HG03439 (cell line): ENCODE results near the gene ZNF500.

Experiments
- ATAC-seq: cut with Tn5 transposase; IDR thresholded peaks from one replicate; pipeline ENCODE4 v1.9.1; 2021; ENCODE audit warnings: mild to moderate bottlenecking, moderate library complexity; ENCODE audit not compliant: unreplicated experiment

Gene ZNF500

DNA sequence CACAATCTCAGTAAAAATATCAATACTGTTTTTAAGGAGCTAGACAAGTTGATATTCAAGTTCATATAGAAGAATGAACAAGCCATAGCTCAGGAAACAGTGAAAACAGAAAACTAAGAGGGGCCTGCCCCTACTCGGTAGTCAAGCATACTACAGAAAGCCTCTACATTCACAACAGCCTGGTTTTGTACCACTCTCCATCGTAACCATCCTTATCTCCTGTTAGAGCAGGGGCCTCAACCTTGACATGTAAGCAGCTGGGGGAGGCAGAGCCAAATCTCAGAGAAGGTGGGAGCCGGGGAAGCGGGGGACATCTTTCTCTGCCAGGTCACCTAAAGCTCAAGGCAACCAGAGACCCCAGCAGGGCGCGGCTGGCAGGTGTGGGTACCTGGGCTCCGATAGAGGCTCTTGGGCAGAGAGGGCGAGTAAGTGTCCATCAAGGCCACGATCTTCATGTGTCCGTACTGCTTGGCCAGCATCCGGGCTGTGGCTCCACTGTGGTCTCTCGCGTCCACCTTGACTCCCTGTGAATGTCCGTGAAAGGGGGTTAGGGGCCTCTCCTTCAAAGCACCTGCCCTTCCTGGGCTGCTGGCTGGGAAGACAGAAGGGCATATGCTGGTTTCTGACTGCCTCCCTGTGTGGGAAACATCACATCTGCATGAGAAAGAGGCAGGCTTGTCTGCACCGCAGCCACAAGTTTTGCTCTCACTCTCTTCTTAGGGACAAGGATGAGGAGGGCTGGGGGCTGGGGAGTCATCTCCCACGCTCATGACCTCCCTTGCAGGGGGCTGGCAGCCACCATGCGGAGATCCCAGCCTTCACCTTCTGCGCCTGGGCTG lies 53.1 kb downstream of the ZNF500 start:
- ATAC-seq = no peak

DNA sequence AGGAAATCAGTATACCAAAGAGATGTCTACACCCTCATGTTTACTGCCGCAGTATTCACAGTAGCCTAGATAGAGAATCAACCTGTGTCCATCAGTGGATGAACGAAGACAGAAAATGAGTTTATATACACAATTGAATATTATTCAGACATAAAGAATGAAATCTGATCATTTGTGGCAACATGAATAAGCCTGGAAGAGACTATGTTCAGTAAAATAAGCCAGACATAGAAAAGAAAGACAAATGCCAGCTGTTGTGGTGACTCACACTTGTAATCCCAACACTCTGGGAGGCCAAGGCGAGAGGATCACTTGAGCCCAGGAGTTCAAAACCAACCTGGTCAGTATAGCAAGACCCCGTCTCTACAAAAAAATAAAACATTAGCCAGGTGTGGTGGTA lies 57.5 kb downstream of the ZNF500 start:
- no peak for ATAC-seq

DNA sequence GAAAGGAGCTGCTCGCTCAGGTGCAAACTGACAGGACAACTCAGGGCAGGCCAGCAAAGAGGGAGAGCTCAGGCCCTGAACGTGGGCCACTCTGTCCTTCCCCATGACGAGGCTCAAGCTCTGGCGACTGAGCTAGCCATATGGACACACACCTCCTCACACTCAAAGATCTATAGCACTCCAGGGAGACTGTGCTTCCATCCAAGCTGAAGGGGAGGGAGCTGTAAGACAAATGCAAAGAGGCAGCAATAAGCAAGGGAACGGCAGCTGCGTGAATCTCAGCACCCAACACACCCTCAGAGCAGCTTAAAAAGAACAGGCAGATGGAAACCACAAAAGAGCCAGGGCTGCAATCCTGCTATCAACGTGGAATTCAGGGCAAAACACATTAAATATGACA lies 60.1 kb downstream of the ZNF500 start:
- ATAC-seq = no peak

DNA sequence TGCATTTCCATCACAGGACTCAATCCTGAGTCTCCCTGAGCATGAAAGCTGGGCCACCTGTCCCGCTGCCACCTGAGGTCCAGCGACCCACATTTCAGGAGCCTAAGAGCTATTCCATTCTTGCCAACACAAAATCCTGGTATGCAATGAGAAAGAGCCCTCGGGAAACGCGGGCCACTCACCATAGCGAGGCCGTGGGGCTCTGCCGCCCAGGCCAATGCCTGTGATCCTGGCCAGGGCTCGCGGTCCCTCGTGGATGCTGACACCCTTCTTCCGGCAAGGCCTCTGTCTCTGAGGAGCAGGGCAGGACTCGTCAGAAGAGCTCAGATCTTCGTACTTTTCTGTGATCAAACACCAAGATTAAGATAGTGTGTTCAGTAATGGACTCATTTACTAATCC lies 62.0 kb downstream of the ZNF500 start:
- no peak for ATAC-seq

GRCh38 chr16:4704491-4704890 lies 62.5 kb downstream of the ZNF500 start:
- no peak for ATAC-seq

GRCh38 chr16:4703906-4704305 lies 63.1 kb downstream of the ZNF500 start:
- ATAC-seq = no peak

DNA sequence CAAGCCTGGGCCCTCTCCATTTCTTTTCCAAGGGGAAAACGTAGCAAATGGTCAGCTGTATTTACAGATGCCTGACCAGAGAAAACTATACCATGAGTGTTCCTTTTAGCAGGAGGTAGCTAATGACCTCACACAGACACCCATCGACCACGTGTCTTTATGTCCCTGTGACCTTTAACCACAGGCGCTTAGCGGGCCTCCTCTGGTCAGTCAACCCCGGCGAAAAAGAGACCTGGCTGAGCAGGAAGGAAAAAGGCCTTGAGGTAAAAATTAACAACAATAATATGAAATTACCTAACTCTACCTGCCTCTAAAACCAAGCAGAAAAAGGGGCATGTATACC lies 64.5 kb downstream of the ZNF500 start:
- ATAC-seq = no peak

- ATAC-seq = no peak
Observed at GRCh38 chr16:4701791-4702465, 65.0 kb downstream of the ZNF500 start.

DNA sequence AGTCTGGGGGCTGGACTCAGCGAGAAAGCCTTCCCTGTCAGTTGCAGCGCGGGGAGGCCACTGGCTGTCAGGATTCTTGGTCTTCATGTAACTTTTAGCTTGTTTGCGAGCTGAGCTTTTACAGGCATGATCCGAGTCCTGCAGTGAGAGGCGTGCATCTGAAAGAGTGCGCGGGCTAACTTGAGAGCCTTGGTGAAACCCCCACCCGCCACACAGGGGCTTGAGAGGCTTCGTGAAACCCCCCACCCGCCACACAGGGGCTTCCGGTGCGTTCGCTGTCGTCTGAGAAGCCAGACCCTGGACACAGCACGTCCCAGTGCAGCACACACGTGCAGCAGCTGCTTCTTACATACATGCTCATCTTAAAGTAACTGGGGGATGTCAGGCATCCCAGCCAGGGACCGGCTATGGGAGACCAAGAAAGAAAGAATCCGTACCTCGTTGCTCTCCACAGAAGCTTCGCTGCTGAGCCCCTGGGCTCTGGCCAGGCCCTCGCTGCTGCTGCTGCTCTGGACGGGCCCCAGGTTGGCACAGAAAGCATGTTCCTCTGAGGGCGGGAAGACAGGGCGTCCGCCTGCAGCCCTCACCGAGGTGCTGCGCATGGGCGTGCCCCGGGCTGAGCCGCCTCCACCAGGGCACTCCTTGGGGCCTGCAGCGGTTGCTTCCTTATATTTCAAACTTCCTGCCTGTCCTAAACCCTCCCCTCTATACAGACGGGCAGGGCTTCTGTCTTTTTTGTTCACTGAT lies 65.8 kb downstream of the ZNF500 start:
- ATAC-seq = no peak

GRCh38 chr16:4700380-4700996 lies 66.5 kb downstream of the ZNF500 start:
- ATAC-seq = no peak

- ATAC-seq = no peak
Observed at GRCh38 chr16:4699046-4699556, 67.9 kb downstream of the ZNF500 start.

DNA sequence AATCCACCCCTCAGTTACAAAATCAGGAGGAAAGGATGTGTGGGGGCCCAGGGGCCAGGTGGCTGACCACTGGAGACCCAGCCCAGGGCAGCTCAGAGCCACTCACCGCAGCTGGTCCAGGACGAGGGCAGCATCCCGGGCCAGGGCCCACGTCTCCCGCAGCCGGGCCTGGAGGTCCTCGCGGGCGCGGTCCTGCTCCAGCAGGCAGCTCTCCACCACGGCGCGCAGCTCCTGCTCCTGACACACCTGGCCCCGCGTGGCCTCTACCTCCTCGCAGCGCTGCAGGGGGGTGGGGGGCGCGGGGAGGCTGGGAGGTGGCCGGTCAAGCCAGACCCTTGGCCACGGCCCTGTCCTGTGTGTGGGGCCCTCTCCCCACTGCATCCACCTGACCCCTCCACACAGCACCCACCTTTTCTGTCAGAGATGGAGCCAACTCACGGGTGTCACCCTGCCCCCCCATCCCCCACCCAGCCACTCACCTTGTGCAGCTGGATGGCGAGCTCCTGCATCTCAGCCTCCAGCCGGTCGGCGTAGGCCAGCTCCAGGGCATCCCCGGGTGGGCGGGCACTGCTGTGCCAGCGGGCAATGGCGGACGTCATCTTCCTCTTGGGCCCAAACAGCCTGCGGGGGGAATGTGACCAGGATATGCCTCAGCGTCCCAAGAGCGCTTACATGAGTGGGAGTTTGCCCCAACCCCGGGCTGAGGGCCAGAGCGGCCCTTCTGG lies 68.5 kb downstream of the ZNF500 start:
- no peak for ATAC-seq
